SK-N-SH treated with all-trans-retinoic acid at 6 μM for 48 hours (cell line): ENCODE results near the gene PODXL2.

Experiments used
- ARNTL ChIP-seq: fragments of 450-650 bp; formaldehyde crosslinking; IDR thresholded peaks from 2 replicates; pipeline ENCODE4 v1.5.0; 2020; ENCODE audit warnings: low read depth, mild to moderate bottlenecking, moderate library complexity, borderline replicate concordance
- BACH2 ChIP-seq: fragments of 250-450 bp; sonication (Bioruptor Pico); IDR thresholded peaks from 2 replicates; pipeline ENCODE4 v1.9.0; 2021; ENCODE audit warnings: mild to moderate bottlenecking, borderline replicate concordance
- CREB5 ChIP-seq: fragments of 250-450 bp; sonication (Bioruptor Pico); IDR thresholded peaks from 2 replicates; pipeline ENCODE4 v1.5.1; 2020; ENCODE audit warnings: low read depth, mild to moderate bottlenecking, moderate library complexity
- OSR1 ChIP-seq: fragments of 250-450 bp; sonication (Bioruptor Pico); IDR thresholded peaks from 2 replicates; pipeline ENCODE4 v1.8.0; 2022; ENCODE audit warnings: moderate library complexity, mild to moderate bottlenecking, inconsistent platforms
- PATZ1 ChIP-seq: fragments of 250-450 bp; sonication (Bioruptor Pico); IDR thresholded peaks from 2 replicates; pipeline ENCODE4 v1.8.0; 2020; ENCODE audit warnings: mild to moderate bottlenecking, moderate library complexity, borderline replicate concordance
- PPARA ChIP-seq: fragments of 250-450 bp; sonication (Bioruptor Pico); IDR thresholded peaks from 2 replicates; pipeline ENCODE4 v1.5.0; 2020; ENCODE audit warnings: mild to moderate bottlenecking, borderline replicate concordance
- RARB ChIP-seq: fragments of 250-450 bp; sonication (Bioruptor Pico); IDR thresholded peaks from 2 replicates; pipeline ENCODE4 v1.8.0; 2021; ENCODE audit warnings: mild to moderate bottlenecking, moderate library complexity
- TOX ChIP-seq: fragments of 250-450 bp; sonication (Bioruptor Pico); IDR thresholded peaks from 2 replicates; pipeline ENCODE4 v1.8.0; 2021; ENCODE audit warnings: mild to moderate bottlenecking, moderate library complexity, borderline replicate concordance
- TSHZ2 ChIP-seq: fragments of 250-450 bp; sonication (Bioruptor Pico); IDR thresholded peaks from 2 replicates; pipeline ENCODE4 v1.5.0; 2020; ENCODE audit warnings: mild to moderate bottlenecking, moderate library complexity
- ZNF565 ChIP-seq: fragments of 450-650 bp; formaldehyde crosslinking; conservative IDR thresholded peaks from 2 replicates; pipeline ENCODE4 v1.5.0; 2020; ENCODE audit warnings: low read depth, mild to moderate bottlenecking, moderate library complexity
- ZNF70 ChIP-seq: fragments of 450-650 bp; formaldehyde crosslinking; IDR thresholded peaks from 2 replicates; pipeline ENCODE4 v1.5.0; 2020; ENCODE audit warnings: mild to moderate bottlenecking, moderate library complexity

GRCh38 chr3:127624063-127624462, 4.9 kb upstream of the PODXL2 start:
- TF ChIP-seq PPARA (no peak), ZNF565 (CRISPR knock-in tag) (no peak), TOX (CRISPR knock-in tag) (no peak), CREB5 (CRISPR knock-in tag) (no peak), BACH2 (CRISPR knock-in tag) (no peak), TSHZ2 (no peak), RARB (CRISPR knock-in tag) (no peak), PATZ1 (CRISPR knock-in tag) (no peak), ARNTL (CRISPR knock-in tag) (no peak), OSR1 (no peak), ZNF70 (no peak)
